HEK293 (cell line): ENCODE results near the gene MAP9.

ENCODE experiments used
- ZEB2 ChIP-seq: fragments of 450-650 bp; formaldehyde crosslinking; IDR thresholded peaks from 2 replicates; pipeline ENCODE4 v1.5.1; 2016; ENCODE audit warnings: missing biosample characterization, missing genetic modification characterization
- ZFP3 ChIP-seq: fragments of 450-650 bp; formaldehyde crosslinking; IDR thresholded peaks from 2 replicates; pipeline ENCODE4 v1.5.1; 2016; ENCODE audit warnings: low read depth, missing biosample characterization, missing genetic modification characterization
- ZNF114 ChIP-seq: fragments of 450-650 bp; formaldehyde crosslinking; IDR thresholded peaks from 2 replicates; pipeline ENCODE4 v1.5.0; 2017; ENCODE audit warnings: missing biosample characterization, missing genetic modification characterization
- ZNF391 ChIP-seq: fragments of 450-650 bp; formaldehyde crosslinking; IDR thresholded peaks from 2 replicates; pipeline ENCODE4 v1.5.1; 2016; ENCODE audit warnings: low read depth, missing biosample characterization, missing genetic modification characterization, borderline replicate concordance
- ZNF777 ChIP-seq: fragments of 450-650 bp; formaldehyde crosslinking; IDR thresholded peaks from 2 replicates; pipeline ENCODE4 v1.5.1; 2017; ENCODE audit warnings: missing biosample characterization, missing genetic modification characterization, borderline replicate concordance
- ZNF792 ChIP-seq: fragments of 450-650 bp; formaldehyde crosslinking; IDR thresholded peaks from 2 replicates; pipeline ENCODE4 v1.5.1; 2016; ENCODE audit warnings: missing biosample characterization, missing genetic modification characterization
- TF ChIP-seq, protein P1 (sequence below): fragments of 450-650 bp; formaldehyde crosslinking; IDR thresholded peaks from 2 replicates; pipeline ENCODE4 v1.5.1; 2016; ENCODE audit warnings: missing biosample characterization, missing genetic modification characterization
- TF ChIP-seq, protein P2 (sequence below): fragments of 450-650 bp; formaldehyde crosslinking; IDR thresholded peaks from 2 replicates; pipeline ENCODE4 v1.5.1; 2017; ENCODE audit warnings: missing biosample characterization, mild to moderate bottlenecking, missing genetic modification characterization, moderate library complexity

DNA sequence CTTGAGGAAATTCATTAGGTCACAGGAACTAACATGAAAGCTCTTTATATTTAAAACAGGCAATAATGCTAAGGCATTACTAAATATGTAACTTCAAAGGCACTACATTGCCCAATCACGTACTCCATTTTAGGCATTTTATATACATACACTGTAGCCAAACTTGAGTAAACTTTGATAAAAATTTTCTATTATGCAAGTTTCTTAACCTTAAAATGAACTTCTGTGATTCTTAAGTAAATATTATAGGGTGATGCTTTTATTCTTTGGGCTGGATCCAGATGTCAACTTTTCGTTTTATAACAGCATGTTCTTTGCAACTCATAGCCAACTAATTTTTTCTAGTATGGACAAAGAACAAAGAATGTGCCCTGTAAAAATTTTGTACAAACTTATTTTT is 28.3 kb upstream of the MAP9 start:
- TF ChIP-seq ZEB2 (no peak), ZNF777 (tag by site-specific recombination) (no peak), ZFP3 (no peak), ZNF391 (no peak), ZNF792 (no peak), ZNF114 (no peak)
- TF ChIP-seq, protein P1, sequence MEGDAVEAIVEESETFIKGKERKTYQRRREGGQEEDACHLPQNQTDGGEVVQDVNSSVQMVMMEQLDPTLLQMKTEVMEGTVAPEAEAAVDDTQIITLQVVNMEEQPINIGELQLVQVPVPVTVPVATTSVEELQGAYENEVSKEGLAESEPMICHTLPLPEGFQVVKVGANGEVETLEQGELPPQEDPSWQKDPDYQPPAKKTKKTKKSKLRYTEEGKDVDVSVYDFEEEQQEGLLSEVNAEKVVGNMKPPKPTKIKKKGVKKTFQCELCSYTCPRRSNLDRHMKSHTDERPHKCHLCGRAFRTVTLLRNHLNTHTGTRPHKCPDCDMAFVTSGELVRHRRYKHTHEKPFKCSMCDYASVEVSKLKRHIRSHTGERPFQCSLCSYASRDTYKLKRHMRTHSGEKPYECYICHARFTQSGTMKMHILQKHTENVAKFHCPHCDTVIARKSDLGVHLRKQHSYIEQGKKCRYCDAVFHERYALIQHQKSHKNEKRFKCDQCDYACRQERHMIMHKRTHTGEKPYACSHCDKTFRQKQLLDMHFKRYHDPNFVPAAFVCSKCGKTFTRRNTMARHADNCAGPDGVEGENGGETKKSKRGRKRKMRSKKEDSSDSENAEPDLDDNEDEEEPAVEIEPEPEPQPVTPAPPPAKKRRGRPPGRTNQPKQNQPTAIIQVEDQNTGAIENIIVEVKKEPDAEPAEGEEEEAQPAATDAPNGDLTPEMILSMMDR (tag by site-specific recombination): no peak
- TF ChIP-seq, protein P2, sequence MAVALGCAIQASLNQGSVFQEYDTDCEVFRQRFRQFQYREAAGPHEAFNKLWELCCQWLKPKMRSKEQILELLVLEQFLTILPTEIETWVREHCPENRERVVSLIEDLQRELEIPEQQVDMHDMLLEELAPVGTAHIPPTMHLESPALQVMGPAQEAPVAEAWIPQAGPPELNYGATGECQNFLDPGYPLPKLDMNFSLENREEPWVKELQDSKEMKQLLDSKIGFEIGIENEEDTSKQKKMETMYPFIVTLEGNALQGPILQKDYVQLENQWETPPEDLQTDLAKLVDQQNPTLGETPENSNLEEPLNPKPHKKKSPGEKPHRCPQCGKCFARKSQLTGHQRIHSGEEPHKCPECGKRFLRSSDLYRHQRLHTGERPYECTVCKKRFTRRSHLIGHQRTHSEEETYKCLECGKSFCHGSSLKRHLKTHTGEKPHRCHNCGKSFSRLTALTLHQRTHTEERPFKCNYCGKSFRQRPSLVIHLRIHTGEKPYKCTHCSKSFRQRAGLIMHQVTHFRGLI (tag by site-specific recombination): no peak
